Adrenal gland (tissue), 5 donors: ENCODE results near the gene GAMT.

ENCODE experiments used
- CTCF ChIP-seq, 6 experiments: fragments of 450-650 bp in 4 of 6; fragments of 200-600 bp in 2 of 6; sonication (generic) in 1 of 6; IDR thresholded peaks; 1 replicate in 5 of 6; 2 replicates in 1 of 6; pipeline versions ENCODE4 v1.5.1 to v1.8.0; 2016 to 2021; ENCODE audit warnings: antibody characterized with exemption in 6 of 6, mild to moderate bottlenecking in 2 of 6, moderate library complexity in 1 of 6
- POLR2A ChIP-seq, 2 donors: fragments of 450-650 bp; IDR thresholded peaks; one replicate each; pipeline ENCODE4 v1.6.1; 2017; ENCODE audit warnings: antibody characterized with exemption in 2 of 2, mild to moderate bottlenecking in 2 of 2, moderate library complexity in 1 of 2
- donor health status: DM: no; HTN: no; CAD: no.

DNA sequence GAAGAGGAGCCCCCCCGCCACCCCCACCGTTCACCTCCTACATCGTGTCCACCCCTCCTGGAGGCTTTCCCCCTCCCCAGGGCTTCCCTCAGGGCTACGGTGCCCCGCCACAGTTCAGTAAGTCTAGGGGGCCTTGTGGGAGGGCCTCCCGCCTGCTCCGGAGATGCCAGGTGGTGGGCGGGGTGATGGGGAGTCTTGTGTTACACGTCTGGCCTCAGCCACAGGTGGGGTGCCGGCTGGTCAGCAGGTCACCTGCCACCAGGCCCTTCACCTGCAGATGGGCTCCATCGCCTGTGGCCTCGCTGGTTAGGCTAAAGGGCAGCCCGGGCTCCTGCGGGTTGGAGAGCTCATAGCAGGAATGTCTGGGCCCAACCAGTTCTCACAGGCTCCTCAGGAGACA is 28.9 kb upstream of the GAMT start:
- TF ChIP-seq POLR2A (IDR thresholded peaks at IDR 0.05), result no peak
- TF ChIP-seq CTCF (IDR thresholded peaks at IDR 0.05), result no peak
